IPS-18c (cell line): ENCODE results near the gene RNF32.

Experiments
- H3K4me3 ChIP-seq: 2 replicates; pipeline ENCODE4 v1.7.0; 2013; ENCODE audit warnings: low read depth, mild to moderate bottlenecking, low read length, moderate library complexity; ENCODE audit not compliant: insufficient read depth
- H3K9me3 ChIP-seq: one replicate; pipeline ENCODE4 v1.6.1; 2013; ENCODE audit warnings: mild to moderate bottlenecking, low read length, moderate library complexity; ENCODE audit not compliant: control insufficient read depth, insufficient read depth

RNF32 gene

GRCh38 chr7:156640257-156640948, at the start of gene RNF32:
RNF32 (plus strand) TSS chr7:156640774; CDS start chr7:156643878, 3,104 bp downstream.
- H3K4me3 ChIP-seq = peak within 1 kb of the TSS; percentile 79

DNA sequence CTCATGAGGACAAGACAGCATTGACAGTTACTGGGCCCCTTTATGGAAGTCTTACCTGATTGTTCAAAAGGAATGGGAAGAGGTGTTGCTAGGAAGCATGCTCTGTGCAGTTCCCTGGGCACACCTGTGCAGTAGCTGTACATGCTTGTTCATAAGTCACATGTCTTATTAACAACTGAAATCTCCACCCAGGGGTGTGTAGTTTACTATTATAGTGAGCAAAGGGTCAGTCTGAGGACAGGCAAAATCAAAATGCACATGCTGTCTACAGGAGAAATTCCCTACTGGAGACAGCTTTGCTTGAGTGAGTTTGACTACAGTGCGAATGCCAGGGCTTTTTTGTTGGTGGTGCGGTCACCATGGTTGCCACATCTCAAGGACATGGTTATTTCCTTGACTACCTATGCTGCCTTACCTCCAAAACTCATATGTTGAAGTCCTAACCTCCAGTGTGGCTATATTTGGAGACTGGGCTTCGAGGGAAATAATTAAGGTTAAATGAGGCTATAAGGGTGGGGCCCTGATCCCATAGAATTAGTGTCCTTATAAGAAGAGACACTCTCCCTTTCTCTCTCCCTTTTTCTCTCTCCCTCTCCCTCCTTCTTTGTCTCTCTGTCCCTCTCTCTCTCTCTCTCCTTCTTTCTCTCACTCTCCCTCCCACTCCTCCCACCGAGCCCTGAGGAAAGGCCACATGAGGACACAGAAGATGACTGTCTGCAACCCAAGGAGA, 48.3 kb upstream of the RNF32 start:
- Histone ChIP-seq H3K4me3 (no peak overlapping the region), H3K9me3 (peaks cover 2% of the 10 kb centered on the region)

More at GRCh38 chr7:156640257-156640948, at the start of gene RNF32:
- no peaks in the 10 kb centered on the region for H3K9me3 ChIP-seq

DNA sequence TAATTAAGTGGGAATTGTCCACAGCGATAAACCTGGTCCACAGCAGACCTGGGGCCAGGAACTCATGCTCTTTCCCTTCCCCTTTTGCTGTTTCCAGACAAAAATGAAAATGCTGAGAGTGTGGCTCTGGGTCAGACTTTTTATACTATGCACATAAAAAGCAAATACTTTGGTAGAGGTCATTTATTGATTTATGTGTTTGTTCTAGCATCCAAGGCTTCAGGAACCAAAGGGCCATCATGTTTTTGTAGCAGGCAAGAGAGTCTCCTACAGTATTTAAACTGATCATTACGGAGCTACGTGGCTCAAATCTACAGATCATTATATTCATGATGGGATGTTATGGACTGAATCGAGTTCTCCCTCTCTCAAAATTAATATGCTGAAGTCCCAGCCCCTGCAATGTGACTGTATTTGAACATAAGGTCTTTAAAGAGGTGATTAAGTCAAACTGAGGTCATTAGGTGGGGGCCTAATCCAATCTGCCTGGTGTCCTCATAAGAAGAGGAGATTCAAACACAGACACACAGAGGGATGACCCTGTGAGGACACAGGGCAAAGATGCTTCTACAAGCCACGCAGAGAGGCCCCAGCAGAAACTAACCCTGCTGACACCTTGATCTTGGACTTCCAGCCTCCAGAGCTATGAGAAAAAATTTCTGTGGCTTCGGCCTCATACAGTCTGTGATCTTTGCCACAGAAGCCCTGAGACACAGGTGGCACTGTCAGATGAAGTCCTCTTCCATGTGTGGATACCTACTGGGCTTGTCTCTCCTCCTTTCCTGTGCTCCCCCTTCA, 46.1 kb upstream of the RNF32 start:
- peaks cover 2% of the 10 kb centered on the region for H3K9me3 ChIP-seq
- no peak overlapping the region for H3K4me3 ChIP-seq

- no peak overlapping the region for H3K4me3 ChIP-seq
- H3K9me3 ChIP-seq = no peaks in the 10 kb centered on the region
These were observed 40.1 kb upstream of the RNF32 start for GRCh38 chr7:156600496-156600895.

- Histone ChIP-seq H3K4me3 (no peak overlapping the region), H3K9me3 (no peaks in the 10 kb centered on the region)
These were observed 38.3 kb upstream of the RNF32 start for GRCh38 chr7:156602283-156602682.

GRCh38 chr7:156603011-156603410, 37.6 kb upstream of the RNF32 start:
- no peaks in the 10 kb centered on the region for H3K9me3 ChIP-seq
- H3K4me3 ChIP-seq = no peak overlapping the region

DNA sequence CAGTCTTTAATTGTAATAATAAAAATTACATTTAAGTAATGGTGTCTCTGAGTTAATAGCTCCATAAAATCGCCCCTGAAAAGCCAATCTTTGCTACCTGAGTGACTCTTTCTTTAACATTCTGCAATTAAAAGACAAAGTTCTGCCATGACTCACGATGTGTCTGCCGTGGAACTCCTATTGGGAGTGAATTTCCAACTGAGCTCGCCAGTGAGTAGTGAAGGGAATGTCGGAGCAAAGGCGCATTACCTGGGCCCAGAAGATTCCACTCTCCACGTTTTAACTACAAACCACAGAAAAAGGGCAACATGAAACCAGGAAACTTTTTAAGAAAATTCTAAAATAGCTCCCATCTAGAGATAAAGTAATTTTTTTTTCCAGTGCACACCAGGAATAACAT, 36.9 kb upstream of the RNF32 start:
- Histone ChIP-seq H3K4me3 (no peak overlapping the region), H3K9me3 (no peaks in the 10 kb centered on the region)

- Histone ChIP-seq H3K4me3 (no peak overlapping the region), H3K9me3 (no peaks in the 10 kb centered on the region)
These were observed 36.3 kb upstream of the RNF32 start for GRCh38 chr7:156604311-156604710.

- H3K4me3 ChIP-seq = no peak overlapping the region
- no peaks in the 10 kb centered on the region for H3K9me3 ChIP-seq
These were observed 35.5 kb upstream of the RNF32 start for GRCh38 chr7:156604836-156605695.

GRCh38 chr7:156606135-156606534, 34.4 kb upstream of the RNF32 start:
- no peak overlapping the region for H3K4me3 ChIP-seq
- H3K9me3 ChIP-seq = no peaks in the 10 kb centered on the region

GRCh38 chr7:156606691-156607331, 33.8 kb upstream of the RNF32 start:
- Histone ChIP-seq H3K9me3 (no peaks in the 10 kb centered on the region), H3K4me3 (no peak overlapping the region)

- H3K4me3 ChIP-seq = no peak overlapping the region
- no peaks in the 10 kb centered on the region for H3K9me3 ChIP-seq
These were observed 33.0 kb upstream of the RNF32 start for GRCh38 chr7:156607332-156608172.

- H3K4me3 ChIP-seq = no peak overlapping the region
- H3K9me3 ChIP-seq = no peaks in the 10 kb centered on the region
These were observed 32.4 kb upstream of the RNF32 start for GRCh38 chr7:156608173-156608478.

DNA sequence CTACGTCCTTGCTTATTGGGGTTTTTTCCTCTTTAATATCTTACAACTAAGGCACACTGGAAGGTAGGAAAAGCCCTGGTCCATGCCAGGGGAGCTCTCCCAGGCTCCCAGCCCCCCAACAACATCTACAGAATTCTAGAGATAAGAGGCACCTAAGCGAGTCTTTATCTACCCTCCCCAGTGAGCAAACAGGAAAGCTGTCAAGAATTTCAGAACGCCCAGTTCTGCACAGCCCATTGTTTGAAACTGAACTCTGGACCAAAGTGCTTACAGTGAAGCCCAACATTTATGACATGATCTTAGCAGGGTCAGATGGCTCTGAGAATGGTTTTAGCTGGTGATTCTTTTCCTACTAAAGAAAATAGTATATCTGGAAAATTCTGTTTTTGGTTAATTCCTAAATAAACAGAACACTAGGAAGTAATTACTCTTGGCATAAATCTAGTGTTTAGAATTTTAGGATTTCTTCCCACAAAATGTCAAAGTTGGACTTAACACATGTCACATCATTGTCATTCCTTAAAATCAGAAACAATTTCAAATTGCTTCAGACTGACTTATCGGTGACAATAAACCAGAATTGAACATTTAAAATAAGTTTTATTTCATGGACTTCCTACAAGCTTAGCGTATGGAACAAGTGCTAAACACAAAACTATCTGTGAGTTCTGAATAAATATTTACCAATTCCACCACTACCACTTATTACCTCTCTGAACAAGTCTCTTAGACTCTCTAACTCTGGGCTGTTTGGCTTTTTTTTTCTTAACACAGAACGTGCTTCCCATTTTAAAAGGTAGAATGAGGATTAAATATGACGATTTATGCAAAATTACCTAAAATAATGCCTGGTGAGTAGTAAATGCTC, 31.3 kb upstream of the RNF32 start:
- no peaks in the 10 kb centered on the region for H3K9me3 ChIP-seq
- H3K4me3 ChIP-seq = no peak overlapping the region

DNA sequence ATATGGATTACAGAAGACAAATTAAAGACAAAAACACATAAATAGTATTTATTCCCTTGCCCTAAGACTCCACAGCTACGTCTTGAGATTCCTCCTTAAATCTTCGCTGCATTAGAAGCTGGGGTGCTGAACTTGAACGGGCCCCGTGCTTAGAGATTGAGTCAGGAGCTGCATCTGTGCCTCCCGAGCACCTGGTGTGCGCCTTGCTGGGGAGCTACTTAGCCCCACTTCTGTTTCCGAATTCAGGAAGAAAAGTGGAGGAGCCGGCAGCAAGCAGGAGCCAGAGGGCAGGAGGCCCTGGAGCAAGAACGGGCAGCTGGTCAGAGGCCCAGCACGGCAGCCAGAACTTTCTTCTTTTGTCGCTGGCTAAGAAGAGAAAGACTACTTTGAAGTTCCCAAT, 30.4 kb upstream of the RNF32 start:
- no peak overlapping the region for H3K4me3 ChIP-seq
- no peaks in the 10 kb centered on the region for H3K9me3 ChIP-seq
